ENCODE results near the gene TAL1.

- TF ChIP-seq, protein P1, sequence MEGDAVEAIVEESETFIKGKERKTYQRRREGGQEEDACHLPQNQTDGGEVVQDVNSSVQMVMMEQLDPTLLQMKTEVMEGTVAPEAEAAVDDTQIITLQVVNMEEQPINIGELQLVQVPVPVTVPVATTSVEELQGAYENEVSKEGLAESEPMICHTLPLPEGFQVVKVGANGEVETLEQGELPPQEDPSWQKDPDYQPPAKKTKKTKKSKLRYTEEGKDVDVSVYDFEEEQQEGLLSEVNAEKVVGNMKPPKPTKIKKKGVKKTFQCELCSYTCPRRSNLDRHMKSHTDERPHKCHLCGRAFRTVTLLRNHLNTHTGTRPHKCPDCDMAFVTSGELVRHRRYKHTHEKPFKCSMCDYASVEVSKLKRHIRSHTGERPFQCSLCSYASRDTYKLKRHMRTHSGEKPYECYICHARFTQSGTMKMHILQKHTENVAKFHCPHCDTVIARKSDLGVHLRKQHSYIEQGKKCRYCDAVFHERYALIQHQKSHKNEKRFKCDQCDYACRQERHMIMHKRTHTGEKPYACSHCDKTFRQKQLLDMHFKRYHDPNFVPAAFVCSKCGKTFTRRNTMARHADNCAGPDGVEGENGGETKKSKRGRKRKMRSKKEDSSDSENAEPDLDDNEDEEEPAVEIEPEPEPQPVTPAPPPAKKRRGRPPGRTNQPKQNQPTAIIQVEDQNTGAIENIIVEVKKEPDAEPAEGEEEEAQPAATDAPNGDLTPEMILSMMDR (IDR thresholded peaks at IDR 0.05) = no peak
- no peak for TF ChIP-seq POLR2AphosphoS5 (IDR thresholded peaks at IDR 0.05)
Measured at GRCh38 chr1:47186267-47187185, 45.5 kb downstream of the TAL1 start.
